Astrocyte (in vitro differentiated cells and primary cell): ENCODE data around the gene ZMIZ1. TPM values are rescaled to one million over a fixed set of nuclear protein-coding genes. Genes with fewer than 3 reads are reported as not detected.

Experiments
- DNase-seq: peaks from one replicate; pipeline ENCODE4 v3.0.0-alpha.2; 2010; ENCODE audit warnings: low read depth
- FAIRE-seq: peaks from 2 replicates; lab custom pipeline; 2011; peaks lifted over from hg19 to GRCh38; lab: Jason Lieb, UNC
- H2AFZ ChIP-seq: 2 replicates; pipeline ENCODE4 v1.6.0; 2012; ENCODE audit warnings: low read depth, low read length, inconsistent platforms
- H3K27ac ChIP-seq: 2 replicates; pipeline ENCODE4 v1.5.1; 2011; ENCODE audit warnings: low read depth, low read length, inconsistent platforms
- H3K27me3 ChIP-seq: 2 replicates; pipeline ENCODE4 v1.6.0; 2011; ENCODE audit warnings: low read length, inconsistent platforms; ENCODE audit not compliant: insufficient read depth
- H3K36me3 ChIP-seq: 2 replicates; pipeline ENCODE4 v1.5.1; 2011; ENCODE audit warnings: low read length, inconsistent platforms; ENCODE audit not compliant: insufficient read depth
- H3K4me1 ChIP-seq: 2 replicates; pipeline ENCODE4 v1.5.1; 2011; ENCODE audit warnings: low read length, inconsistent platforms; ENCODE audit not compliant: insufficient read depth
- H3K4me2 ChIP-seq: 2 replicates; pipeline ENCODE4 v1.6.0; 2012; ENCODE audit warnings: low read length, inconsistent platforms
- H3K4me3 ChIP-seq: 2 replicates; pipeline ENCODE4 v1.5.1; 2011; ENCODE audit warnings: low read depth, mild to moderate bottlenecking, low read length, inconsistent platforms; ENCODE audit not compliant: insufficient read depth
- H3K79me2 ChIP-seq: 2 replicates; pipeline ENCODE4 v1.6.0; 2012; ENCODE audit warnings: mild to moderate bottlenecking, low read length, inconsistent platforms; ENCODE audit not compliant: insufficient read depth
- H3K9ac ChIP-seq: 2 replicates; pipeline ENCODE4 v1.6.0; 2012; ENCODE audit warnings: mild to moderate bottlenecking, low read length, inconsistent platforms
- H3K9me3 ChIP-seq: 2 replicates; pipeline ENCODE4 v1.5.1; 2012; ENCODE audit warnings: low read depth, mild to moderate bottlenecking, low read length, inconsistent platforms; ENCODE audit not compliant: insufficient read depth
- H4K20me1 ChIP-seq: 2 replicates; pipeline ENCODE4 v1.6.0; 2012; ENCODE audit warnings: low read length, inconsistent platforms; ENCODE audit not compliant: insufficient read depth
- H3K27ac Mint-ChIP-seq: one replicate; pipeline ENCODE4 v1.8.0; 2021; ENCODE audit warnings: mild to moderate bottlenecking, mixed read lengths; ENCODE audit not compliant: unreplicated experiment
- H3K27me3 Mint-ChIP-seq: one replicate; pipeline ENCODE4 v1.8.0; 2021; ENCODE audit warnings: low read depth, mixed read lengths; ENCODE audit not compliant: unreplicated experiment
- H3K36me3 Mint-ChIP-seq: one replicate; pipeline ENCODE4 v1.8.0; 2021; ENCODE audit warnings: low read depth, mixed read lengths; ENCODE audit not compliant: unreplicated experiment
- H3K4me1 Mint-ChIP-seq: one replicate; pipeline ENCODE4 v1.8.0; 2021; ENCODE audit warnings: low read depth, mixed read lengths; ENCODE audit not compliant: unreplicated experiment
- H3K4me3 Mint-ChIP-seq: one replicate; pipeline ENCODE4 v1.8.0; 2021; ENCODE audit warnings: mild to moderate bottlenecking, moderate library complexity, mixed read lengths; ENCODE audit not compliant: unreplicated experiment
- H3K9me3 Mint-ChIP-seq: one replicate; pipeline ENCODE4 v1.8.0; 2021; ENCODE audit warnings: mild to moderate bottlenecking, mixed read lengths; ENCODE audit not compliant: unreplicated experiment
- EZH2 ChIP-seq: IDR thresholded peaks from 2 replicates; pipeline ENCODE4 v1.6.1; 2012; ENCODE audit warnings: mild to moderate bottlenecking, low read length, inconsistent platforms; ENCODE audit not compliant: insufficient read depth
- total RNA-seq: library from RNA; stranded (reverse); gene quantifications from 2 replicates; pipeline ENCODE4 v1.2.1, GENCODE V29; 2021
- TF ChIP-seq, protein P1 (sequence below): IDR thresholded peaks from 2 replicates; pipeline ENCODE4 v1.5.1; 2011; ENCODE audit warnings: low read depth, mild to moderate bottlenecking, inconsistent platforms, low read length, moderate library complexity; ENCODE audit not compliant: insufficient read depth

The ZMIZ1 gene
- total RNA-seq, 1 donor from 2014 or later: 45.5 TPM

DNA sequence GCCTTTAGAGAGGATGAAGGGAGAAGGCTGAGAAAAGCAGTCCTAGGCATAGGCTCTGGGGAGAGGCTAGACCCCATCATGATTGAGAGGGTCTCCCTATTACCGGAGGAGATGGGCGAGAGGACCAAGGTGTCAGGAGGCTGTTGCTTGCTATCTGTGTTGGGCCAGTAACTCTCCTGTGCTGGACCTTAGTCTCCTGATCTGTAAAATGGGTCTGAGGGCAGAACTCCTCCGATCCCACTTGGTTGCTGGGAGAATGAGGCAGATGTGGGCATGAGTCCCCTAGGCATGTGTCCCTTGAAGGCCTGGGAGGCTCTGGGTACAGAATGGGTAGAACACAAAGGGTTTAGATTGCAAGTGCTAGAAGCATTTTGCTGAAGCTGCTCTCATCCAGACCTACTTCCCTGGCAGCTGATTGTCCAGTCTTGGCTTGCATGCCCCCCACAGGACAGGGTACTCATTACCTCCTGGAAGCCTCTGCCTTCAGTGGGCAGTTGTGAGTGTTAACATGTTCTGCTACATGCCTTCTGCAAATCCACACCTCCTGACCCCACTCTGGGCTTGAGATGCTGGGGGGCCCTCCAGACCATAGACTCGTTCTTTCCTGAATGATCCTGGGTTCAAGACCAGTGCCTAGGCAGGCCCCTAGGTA lies 4.4 kb downstream of the ZMIZ1 start:
- Histone ChIP-seq H2AFZ (no peak overlapping the region), H3K4me1 (peaks cover 62% of the 10 kb centered on the region), H3K9ac (peak overlapping the region; percentile 98), H3K27me3 (no peaks in the 10 kb centered on the region), H3K9me3 (no peaks in the 10 kb centered on the region), H3K4me3 (no peak overlapping the region), H3K27ac (no peak overlapping the region), H3K79me2 (peaks cover 91% of the 10 kb centered on the region), H4K20me1 (peaks cover 82% of the 10 kb centered on the region), H3K4me2 (peak overlapping the region; percentile 100), H3K36me3 (no peaks in the 10 kb centered on the region)
- FAIRE-seq: no peak
- no peaks in the 10 kb centered on the region for H3K9me3 Mint-ChIP-seq
- TF ChIP-seq, protein P1, sequence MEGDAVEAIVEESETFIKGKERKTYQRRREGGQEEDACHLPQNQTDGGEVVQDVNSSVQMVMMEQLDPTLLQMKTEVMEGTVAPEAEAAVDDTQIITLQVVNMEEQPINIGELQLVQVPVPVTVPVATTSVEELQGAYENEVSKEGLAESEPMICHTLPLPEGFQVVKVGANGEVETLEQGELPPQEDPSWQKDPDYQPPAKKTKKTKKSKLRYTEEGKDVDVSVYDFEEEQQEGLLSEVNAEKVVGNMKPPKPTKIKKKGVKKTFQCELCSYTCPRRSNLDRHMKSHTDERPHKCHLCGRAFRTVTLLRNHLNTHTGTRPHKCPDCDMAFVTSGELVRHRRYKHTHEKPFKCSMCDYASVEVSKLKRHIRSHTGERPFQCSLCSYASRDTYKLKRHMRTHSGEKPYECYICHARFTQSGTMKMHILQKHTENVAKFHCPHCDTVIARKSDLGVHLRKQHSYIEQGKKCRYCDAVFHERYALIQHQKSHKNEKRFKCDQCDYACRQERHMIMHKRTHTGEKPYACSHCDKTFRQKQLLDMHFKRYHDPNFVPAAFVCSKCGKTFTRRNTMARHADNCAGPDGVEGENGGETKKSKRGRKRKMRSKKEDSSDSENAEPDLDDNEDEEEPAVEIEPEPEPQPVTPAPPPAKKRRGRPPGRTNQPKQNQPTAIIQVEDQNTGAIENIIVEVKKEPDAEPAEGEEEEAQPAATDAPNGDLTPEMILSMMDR: peak; percentile 16
- TF ChIP-seq EZH2: no peak
- no peak overlapping the region for H3K4me3 Mint-ChIP-seq
- H3K36me3 Mint-ChIP-seq: no peaks in the 10 kb centered on the region
- peaks cover 44% of the 10 kb centered on the region for H3K4me1 Mint-ChIP-seq
- H3K27me3 Mint-ChIP-seq: no peaks in the 10 kb centered on the region
- no peak overlapping the region for H3K27ac Mint-ChIP-seq
- no peak for DNase-seq

DNA sequence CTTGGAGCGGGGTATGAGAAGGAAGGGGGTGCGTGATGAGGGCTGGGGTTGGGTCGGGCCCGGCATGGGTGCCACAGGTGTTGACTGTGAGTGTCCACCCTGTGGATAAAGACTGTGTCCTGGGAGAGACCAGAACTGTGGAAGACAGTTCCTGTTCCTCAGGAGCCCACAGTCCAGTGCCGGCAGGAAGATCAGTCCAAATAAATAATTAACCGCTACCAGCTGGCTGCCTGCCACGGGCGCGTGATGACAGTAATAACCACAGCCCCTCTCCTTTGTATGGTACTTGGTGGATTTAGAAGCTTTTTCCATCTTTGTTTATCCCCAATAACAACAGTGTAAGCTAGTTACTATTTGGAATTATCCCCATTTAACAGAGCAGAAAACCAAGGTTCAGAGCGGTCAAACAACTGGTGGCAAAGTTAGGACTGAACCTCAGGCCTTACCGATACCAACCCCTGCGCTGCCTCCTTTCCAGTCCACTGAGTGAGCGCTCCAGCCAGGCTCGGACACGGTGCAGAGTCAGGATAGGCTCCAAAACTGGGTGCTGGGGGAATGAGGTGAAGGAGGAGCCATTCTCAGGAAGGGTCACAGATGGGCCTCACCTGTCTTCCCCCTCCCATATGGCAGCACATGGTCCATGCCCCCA lies 5.1 kb downstream of the ZMIZ1 start:
- DNase-seq (peak; percentile 58), FAIRE-seq (no peak)
- H3K4me1 ChIP-seq: peaks cover 67% of the 10 kb centered on the region
- Mint-ChIP-seq H3K9me3 (no peaks in the 10 kb centered on the region), H3K27ac (peak overlapping the region; percentile 62), H3K27me3 (no peaks in the 10 kb centered on the region), H3K4me1 (peaks cover 52% of the 10 kb centered on the region), H3K36me3 (no peaks in the 10 kb centered on the region), H3K4me3 (no peak overlapping the region)
- no peak overlapping the region for H2AFZ ChIP-seq
- no peak overlapping the region for H3K4me3 ChIP-seq
- H3K4me2 ChIP-seq: peak overlapping the region; percentile 100
- no peaks in the 10 kb centered on the region for H3K9me3 ChIP-seq
- H3K27ac ChIP-seq: no peak overlapping the region
- H3K27me3 ChIP-seq: no peaks in the 10 kb centered on the region
- no peak for TF ChIP-seq EZH2
- TF ChIP-seq, protein P1: no peak
- peaks cover 90% of the 10 kb centered on the region for H4K20me1 ChIP-seq
- no peaks in the 10 kb centered on the region for H3K36me3 ChIP-seq
- peak overlapping the region; percentile 98 for H3K9ac ChIP-seq
- peaks cover 98% of the 10 kb centered on the region for H3K79me2 ChIP-seq

DNA sequence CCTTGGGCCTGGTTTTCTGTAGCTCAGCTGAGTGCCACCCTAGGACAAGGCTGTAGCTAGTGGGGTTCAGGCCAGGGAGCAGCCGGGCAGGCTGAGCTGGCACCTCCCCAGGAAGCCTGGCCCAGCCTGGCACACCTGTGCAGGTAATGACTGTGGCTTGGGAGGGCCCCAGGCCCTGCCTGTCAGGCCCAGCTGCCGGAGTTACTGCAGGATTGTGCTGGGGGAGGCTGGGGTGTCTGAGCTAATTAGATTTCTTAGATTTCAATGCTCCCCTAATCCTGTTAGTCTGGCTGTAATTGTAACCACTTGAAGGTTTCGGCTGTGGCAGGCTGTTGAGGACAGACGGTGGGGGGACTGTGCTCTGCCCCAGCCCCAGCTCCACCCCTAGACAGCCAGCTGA lies 6.0 kb downstream of the ZMIZ1 start:
- no peaks in the 10 kb centered on the region for H3K9me3 Mint-ChIP-seq
- Histone ChIP-seq H2AFZ (no peak overlapping the region), H3K4me1 (peaks cover 75% of the 10 kb centered on the region), H4K20me1 (peaks cover 94% of the 10 kb centered on the region), H3K27me3 (no peaks in the 10 kb centered on the region), H3K4me3 (no peak overlapping the region), H3K9ac (no peak overlapping the region), H3K79me2 (peaks cover 99% of the 10 kb centered on the region), H3K9me3 (no peaks in the 10 kb centered on the region), H3K27ac (no peak overlapping the region), H3K36me3 (no peaks in the 10 kb centered on the region), H3K4me2 (peak overlapping the region; percentile 100)
- FAIRE-seq (no peak), DNase-seq (no peak)
- H3K27me3 Mint-ChIP-seq: no peaks in the 10 kb centered on the region
- H3K27ac Mint-ChIP-seq: no peak overlapping the region
- H3K4me3 Mint-ChIP-seq: no peak overlapping the region
- H3K4me1 Mint-ChIP-seq: peaks cover 60% of the 10 kb centered on the region
- no peaks in the 10 kb centered on the region for H3K36me3 Mint-ChIP-seq
- TF ChIP-seq, protein P1: no peak
- no peak for TF ChIP-seq EZH2
